H1 (cell line): ENCODE results near the gene IRAK1BP1. TPM values are rescaled to one million over a fixed set of nuclear protein-coding genes. Genes with fewer than 3 reads are reported as not detected.

ENCODE experiments used
- CHD7 ChIP-seq: fragments of 300-600 bp; sonication (generic); IDR thresholded peaks from 2 replicates; pipeline ENCODE4 v1.7.1; 2012; ENCODE audit warnings: low read length, moderate library complexity, mild to moderate bottlenecking, inconsistent platforms; ENCODE audit not compliant: insufficient replicate concordance
- KDM1A ChIP-seq: fragments of 200-600, 300-600 bp; sonication (generic); IDR thresholded peaks from 2 replicates; pipeline ENCODE4 v1.7.1; 2016; ENCODE audit warnings: mild to moderate bottlenecking, low read length, borderline replicate concordance
- polyA plus RNA-seq, 7 experiments: library from polyadenylated mRNA; depleted of rRNA in 3 of 7; stranded (reverse) in 5 of 7; unstranded in 2 of 7; fragments of >200 nt in 5 of 7; fragments of 200-250 nt in 2 of 7; gene quantifications; 1 replicate in 5 of 7; 2 replicates in 1 of 7; 4 replicates in 1 of 7; pipeline versions ENCODE4 v1.2.1 to v1.2.3, GENCODE V29; 2011 to 2013; ENCODE audit warnings: missing spikeins in 2 of 7, mixed read lengths in 2 of 7
- total RNA-seq: library from RNA; stranded (reverse); fragmentation: NEBNext Ultra II Directional; extraction: Animal tissue kit (Norgen Biotek cat#: 25700); gene quantifications from 2 replicates; pipeline ENCODE4 v1.2.1, GENCODE V29; 2021

IRAK1BP1 gene
- total and polyA plus RNA-seq, 2 of the 8 experiments (the other 6 are each of a cell fraction or from before 2014, with no cell fraction given) = 3.7 to 4.7 TPM

DNA sequence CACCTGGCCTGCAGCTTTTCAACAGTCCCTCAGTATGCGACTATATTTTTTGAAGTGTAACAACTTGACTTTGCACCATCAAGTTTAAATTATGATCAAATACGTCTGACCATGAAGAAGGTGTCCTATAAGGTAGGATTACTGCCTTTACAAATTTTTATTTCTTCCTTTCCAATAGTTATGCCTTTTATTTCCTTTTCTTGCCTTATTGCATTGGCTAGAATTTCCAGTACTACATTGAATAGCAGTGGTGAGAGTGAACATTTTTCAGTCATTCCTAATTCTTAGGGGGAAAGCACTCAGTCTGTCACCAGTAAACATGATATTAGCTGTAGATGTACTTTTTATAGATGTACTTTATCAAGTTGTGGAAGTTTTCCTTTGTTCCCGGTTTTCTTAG, 81.4 kb downstream of the IRAK1BP1 start (continued):
- TF ChIP-seq CHD7 = no peak
- 0 out of 2 replicates have a peak, but pooled peaks have one; percentile 37 for TF ChIP-seq KDM1A
